Amygdala (tissue), 56 donors: ENCODE data around the gene CDH5.
"Not testable (repeated sequence)": the region's sequence is repeated elsewhere in the genome, so short reads cannot be mapped to it uniquely, and the experiment has no call there.

Experiments used
- DNase-seq, 56 donors: peaks; one replicate each; lab custom pipeline; 2025; lab: John Stamatoyannopoulos, UW

Gene CDH5

GRCh38 chr16:66366433-66367299 lies at the start of gene CDH5:
Gene CDH5, plus strand, starts transcription at chr16:66366691. Its CDS starts 12,647 bp downstream, at chr16:66379338.
- DNase-seq: peak in 4 of 56 donors; percentile 11 to 33 (median 14)

GRCh38 chr16:66318505-66318904 lies 48.0 kb upstream of the CDH5 start:
- no peak for DNase-seq

DNA sequence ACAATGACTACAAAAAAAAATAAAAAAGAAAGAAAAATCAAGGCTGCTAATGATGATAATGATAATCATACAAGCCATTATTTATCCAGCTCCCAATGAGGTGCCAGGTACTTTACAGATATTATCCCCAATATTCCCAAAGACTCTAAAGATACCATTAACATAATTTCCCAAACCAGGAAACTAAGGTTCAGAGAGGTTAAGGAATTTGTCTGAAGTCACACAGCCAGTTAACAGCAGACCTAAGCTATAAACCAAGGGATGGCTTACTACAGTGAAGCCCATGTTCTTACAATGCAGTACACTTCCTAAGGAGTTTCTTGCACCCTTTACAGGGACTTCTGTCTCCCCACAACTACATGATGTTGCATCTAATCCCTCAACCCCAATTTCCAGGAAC lies 45.7 kb upstream of the CDH5 start:
- no peak for DNase-seq

- no peak for DNase-seq
Measured at GRCh38 chr16:66322174-66322573, 44.3 kb upstream of the CDH5 start.

DNA sequence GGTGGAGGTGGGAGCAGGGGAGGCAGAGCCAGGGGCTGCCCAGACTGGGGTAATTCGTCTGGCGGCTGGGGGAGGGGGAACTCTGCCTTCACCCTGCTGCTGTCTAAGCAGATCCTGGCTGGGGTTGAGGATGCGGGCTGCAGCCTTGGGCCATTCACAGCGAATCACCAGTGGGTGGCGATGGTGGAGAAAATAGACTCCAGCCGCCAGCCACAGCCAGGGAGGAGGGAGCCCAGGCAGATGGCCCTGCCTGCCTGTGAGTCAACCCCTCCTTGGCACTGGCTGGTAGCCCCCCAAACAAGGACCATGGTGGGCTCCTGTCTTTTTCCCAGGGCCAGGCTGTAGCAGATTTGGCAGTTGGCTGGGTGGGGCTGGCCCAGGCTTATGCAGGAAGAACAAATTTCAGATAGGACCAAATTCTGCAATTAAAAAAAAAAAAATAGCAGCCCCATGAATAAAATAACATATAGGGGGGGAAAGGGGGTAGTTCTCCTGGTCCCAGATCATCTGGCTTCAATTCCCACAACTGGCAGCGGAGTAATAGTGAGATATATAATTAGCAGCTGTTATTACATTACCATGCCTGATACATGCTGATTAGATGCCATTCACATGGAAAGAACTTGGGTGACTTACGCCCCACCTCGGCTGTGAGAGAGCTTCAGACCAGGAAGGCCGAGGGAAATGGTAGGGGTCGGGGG lies 41.5 kb upstream of the CDH5 start:
- peak in 45 of 56 donors; percentile 8 to 83 (median 41) for DNase-seq

DNA sequence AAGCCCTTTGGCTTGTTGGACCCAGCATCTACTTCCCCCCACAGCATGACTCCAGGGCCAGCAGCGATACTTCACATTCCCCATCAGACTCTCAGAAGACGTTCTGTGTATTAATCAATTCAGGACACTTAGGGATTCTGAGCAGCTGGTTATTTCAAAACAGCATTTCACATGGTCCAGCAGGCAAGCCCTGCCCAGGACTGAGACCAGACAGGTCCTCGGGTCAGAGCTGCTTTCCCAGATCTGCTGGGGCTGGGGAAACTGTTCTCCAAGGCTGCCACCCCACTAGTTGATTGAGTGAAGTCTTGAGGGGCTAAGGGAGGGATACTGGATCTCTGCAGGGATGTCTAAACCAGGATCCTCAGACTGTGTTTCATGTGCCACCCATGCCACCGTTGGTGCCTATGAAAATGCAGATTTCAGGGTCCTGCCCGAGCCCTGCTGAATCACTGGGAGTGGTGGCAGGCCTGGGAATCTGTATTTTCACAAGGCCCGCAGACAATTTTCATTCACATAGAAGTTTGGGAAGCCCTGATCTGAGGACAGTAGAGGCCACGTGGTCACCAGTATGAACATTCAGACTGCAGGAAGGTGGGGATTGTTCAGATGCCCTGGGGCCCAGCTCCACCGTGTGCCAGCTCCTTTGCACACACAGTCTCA lies 40.6 kb upstream of the CDH5 start:
- peak in 1 of 56 donors; percentile 12 for DNase-seq

DNA sequence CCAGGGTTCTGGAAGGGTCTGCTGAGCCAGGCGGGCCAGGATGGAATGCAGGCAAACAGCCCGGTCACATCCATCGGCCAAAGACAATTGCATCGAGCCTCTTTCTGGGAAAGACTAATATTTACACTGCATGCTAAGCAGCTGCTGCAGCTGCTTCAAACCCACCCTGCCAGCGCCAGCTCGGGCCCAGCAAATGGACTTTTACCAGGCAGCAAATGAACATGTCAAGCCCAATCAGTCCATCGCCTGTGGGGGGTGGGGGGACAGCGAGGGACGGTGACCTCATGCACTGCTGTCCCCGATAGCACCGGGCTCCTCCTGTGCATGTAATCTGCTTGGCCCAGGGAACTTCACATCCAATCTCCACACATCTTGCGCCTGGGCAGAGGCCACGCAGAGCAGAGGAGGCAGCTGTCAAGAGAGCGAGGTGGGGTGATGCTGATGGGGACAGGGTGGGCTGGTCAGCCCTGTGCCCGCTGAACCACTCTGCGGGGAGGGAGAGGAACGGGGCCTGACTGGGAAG lies 39.4 kb upstream of the CDH5 start:
- DNase-seq: peak in 39 of 56 donors; percentile 15 to 77 (median 42)

DNA sequence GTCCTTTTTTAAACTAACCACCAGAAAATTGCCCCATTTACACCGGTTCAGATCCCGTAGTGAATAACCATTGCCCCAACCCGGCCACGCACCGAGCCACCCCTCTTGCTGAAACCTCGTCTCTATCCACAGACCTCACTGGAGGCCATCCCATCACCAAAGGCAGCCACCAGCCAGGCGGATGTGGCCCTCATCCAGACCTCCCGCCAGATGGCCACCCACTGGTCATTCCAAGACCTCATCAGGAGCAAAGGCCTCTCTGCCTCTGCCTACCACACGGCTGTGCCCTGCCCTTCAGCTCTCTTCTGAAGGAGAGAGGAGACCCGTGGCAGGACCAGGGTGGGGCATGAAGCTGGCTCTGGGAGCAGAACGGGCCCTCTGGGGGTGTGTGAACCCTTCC lies 38.2 kb upstream of the CDH5 start:
- DNase-seq: peak in 9 of 56 donors; percentile 8 to 36 (median 14)

DNA sequence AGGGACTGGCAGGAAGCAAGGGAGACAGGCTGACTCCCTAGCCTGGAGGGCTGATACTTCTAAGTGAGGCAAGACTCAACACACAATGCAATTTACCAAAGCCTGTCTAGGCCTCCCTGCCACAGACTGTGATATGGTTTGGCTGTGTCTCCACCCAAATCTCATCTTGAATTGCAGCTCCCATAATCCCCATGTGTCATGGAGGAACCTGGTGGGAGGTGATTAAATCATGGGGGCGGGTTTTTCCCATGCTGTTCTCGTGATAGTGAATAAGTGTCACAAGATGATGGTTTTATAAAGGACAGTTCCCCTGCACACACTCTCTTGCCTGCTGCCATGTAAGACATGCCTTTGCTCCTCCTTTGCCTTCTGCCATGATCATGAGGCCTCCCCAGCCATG lies 35.0 kb upstream of the CDH5 start:
- DNase-seq: not testable (repeated sequence)

- peak in 2 of 56 donors; percentile 1 to 28 for DNase-seq
Measured at GRCh38 chr16:66332634-66333610, 33.6 kb upstream of the CDH5 start.

- DNase-seq: peak in 1 of 56 donors; percentile 54
Measured at GRCh38 chr16:66334853-66335574, 31.5 kb upstream of the CDH5 start.

DNA sequence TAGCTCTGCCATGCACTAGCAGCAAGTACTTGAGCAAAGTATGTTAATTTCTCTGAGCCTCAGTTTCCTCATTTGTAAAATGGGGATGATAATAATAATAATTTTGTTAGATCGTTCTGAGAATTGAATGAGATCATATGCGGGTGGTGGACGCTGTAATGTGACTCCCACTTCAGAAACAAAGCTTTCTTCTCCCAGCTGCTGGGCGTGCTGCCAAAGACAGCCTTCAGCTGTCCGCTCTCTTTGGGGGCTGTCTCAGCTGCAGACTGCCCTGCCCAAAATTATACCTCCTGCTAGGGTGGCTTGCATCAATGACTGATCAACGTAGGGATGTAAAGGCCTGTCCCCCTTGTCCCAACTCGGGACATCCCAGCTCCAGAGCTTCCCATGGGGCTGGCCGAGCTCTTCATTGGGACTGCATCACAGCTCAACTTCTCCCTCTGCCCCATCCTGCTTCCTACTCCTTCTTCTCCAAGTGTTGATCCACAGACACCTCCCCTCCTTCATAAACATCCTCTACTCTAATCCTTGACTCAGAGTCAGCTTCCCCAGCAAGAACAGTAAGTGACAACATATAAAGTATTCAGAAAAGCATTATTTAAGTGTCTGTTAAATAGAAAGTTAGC lies 30.7 kb upstream of the CDH5 start:
- peak in 45 of 56 donors; percentile 17 to 85 (median 57) for DNase-seq

DNA sequence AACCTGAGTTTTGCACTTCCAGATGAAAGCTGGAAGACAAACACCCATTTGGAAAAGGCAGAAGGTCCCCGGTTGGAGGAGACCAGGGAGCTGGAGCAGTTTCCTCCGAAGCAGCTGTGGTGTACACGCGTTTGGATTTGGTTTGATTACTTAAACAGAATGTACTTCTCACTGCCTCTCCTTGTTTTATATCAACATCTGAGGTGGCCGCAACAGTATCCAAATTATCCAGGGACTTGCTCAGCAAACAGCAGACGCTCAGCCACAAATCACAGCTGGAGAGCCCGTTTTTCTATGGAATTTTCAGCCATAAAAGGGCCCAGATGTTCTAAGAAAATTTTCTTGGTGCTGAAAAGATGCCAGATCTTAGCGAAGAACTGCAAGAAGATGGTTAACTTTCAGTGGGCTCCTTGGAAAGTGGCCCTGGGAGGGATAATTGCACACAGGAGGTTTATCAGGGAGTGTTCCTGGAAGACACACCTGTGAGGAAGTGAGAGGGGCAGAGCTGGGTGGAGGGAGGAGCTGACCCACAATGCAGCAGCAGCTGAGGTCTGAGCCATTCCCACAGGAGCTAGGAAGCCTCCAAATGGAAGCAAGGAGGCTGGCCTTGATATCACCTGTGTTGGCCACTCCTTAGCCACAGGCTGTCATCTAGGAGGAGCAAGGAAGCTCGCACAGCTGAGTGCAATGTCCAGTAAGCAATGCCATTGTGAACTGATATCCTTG lies 28.9 kb upstream of the CDH5 start:
- no peak for DNase-seq

GRCh38 chr16:66342294-66342900 lies 24.1 kb upstream of the CDH5 start:
- DNase-seq: peak in 3 of 56 donors; percentile 9 to 49 (median 16)

DNA sequence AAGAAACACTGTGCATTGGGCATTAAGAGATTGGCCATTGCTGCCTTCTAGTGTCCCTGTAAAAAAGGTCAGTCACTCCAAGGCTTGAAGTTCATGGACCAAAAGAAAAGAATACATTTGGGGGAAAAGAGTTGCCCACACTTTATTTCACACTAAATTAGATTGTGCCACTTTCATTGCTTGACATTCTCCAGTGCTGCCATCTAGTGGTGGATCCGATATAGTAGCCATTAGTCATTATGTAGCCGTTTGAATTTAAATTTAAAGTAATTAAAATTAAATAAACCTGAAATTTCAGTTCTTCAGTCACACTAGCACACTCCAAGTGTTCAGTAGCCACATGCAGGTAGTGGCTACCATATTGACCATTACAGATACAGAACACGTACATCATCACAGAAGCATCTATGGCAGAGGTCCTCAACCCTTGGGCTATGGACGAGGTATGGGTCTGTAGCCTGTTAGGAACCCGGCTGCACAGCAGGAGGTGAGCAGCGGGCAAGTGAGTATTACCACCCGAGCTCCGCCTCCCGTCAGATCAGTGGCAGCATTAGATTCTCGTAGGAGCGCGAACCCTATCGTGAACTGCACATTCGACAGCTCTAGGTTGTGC lies 21.9 kb upstream of the CDH5 start:
- peak in 14 of 56 donors; percentile 4 to 70 (median 25) for DNase-seq

GRCh38 chr16:66346221-66346620 lies 20.3 kb upstream of the CDH5 start:
- DNase-seq: no peak

DNA sequence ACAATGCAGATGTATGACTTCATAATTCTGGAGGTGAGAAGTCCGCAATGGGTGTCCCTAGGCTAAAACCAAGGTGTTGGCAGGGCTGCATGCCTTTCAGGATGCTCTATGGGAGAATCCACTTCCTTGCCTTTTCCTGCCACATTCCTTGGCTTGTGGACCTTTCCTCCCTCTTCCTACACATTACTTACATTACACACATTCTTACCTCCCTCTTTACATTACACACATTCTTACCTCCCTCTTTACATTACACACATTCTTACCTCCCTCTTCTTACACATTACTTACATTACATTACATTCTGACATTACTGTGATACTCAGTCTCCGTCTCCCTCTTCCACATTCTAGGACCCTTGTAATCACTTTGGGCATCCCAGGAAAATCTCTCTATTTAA lies 14.2 kb upstream of the CDH5 start:
- no peak for DNase-seq
